ENCODE measurements around the gene HAPLN1. TPM values are rescaled to one million over a fixed set of nuclear protein-coding genes. Genes with fewer than 3 reads are reported as not detected.

The HAPLN1 gene
- total RNA-seq, 1 donor from 2014 or later = not detected

DNA sequence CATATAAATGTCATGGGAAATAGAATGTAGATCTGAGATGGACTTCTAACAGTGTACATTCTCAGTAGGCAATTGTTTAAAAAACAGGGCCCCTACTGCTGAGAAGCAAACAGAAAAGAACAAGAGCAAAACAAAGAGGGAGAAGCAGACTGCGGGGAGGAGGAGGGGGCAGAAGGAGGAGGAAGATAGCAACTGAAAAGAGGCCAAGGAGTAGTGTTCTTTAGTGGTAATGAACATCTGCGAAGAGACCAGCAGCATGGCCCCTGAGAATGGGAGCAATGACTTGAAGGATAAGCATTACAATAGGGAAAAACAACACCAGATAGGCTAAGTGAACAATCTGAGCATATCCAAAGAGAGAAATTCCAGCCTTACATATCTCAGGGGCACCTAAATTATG is 36.8 kb downstream of the HAPLN1 start:
- Histone ChIP-seq H3K36me3 (ENCODE audit: control insufficient read depth, insufficient read depth, low read length) (no peaks in the 10 kb centered on the region), H3K27me3 (ENCODE audit: control insufficient read depth, insufficient read depth, low read length) (no peaks in the 10 kb centered on the region), H3K4me3 (ENCODE audit: low read depth, low read length) (no peak overlapping the region)
- TF ChIP-seq, protein P1, sequence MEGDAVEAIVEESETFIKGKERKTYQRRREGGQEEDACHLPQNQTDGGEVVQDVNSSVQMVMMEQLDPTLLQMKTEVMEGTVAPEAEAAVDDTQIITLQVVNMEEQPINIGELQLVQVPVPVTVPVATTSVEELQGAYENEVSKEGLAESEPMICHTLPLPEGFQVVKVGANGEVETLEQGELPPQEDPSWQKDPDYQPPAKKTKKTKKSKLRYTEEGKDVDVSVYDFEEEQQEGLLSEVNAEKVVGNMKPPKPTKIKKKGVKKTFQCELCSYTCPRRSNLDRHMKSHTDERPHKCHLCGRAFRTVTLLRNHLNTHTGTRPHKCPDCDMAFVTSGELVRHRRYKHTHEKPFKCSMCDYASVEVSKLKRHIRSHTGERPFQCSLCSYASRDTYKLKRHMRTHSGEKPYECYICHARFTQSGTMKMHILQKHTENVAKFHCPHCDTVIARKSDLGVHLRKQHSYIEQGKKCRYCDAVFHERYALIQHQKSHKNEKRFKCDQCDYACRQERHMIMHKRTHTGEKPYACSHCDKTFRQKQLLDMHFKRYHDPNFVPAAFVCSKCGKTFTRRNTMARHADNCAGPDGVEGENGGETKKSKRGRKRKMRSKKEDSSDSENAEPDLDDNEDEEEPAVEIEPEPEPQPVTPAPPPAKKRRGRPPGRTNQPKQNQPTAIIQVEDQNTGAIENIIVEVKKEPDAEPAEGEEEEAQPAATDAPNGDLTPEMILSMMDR (IDR thresholded peaks at IDR 0.05; ENCODE audit: insufficient read depth, low read length, poor library complexity, severe bottlenecking) = no peak
- DNase-seq (ENCODE audit: low read depth) = no peak

DNA sequence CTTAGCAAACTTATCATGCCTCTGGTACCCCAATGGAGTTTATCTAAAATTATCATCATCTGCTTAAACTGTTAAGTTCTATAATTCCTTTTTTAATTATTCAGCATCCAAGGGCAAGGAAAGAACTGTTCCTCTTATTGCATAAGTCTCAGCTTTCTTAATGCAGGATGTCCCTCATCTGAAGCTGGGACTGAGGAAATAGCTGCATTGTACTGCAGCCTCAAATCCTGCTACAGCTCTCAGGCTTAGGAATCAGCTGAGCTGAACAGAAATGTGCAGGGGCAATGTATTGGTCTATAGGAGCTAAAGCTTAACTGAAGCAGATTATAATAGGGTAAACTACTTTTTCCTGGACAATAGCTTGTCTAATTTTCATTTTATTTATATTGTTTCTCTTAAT is 48.0 kb downstream of the HAPLN1 start:
- no peaks in the 10 kb centered on the region for H3K36me3 ChIP-seq (ENCODE audit: control insufficient read depth, insufficient read depth, low read length)
- no peak for DNase-seq (ENCODE audit: low read depth)
- TF ChIP-seq, protein P1 (IDR thresholded peaks at IDR 0.05; ENCODE audit: insufficient read depth, low read length, poor library complexity, severe bottlenecking) = no peak
- H3K27me3 ChIP-seq (ENCODE audit: control insufficient read depth, insufficient read depth, low read length) = no peaks in the 10 kb centered on the region
- H3K4me3 ChIP-seq (ENCODE audit: low read depth, low read length) = no peak overlapping the region

DNA sequence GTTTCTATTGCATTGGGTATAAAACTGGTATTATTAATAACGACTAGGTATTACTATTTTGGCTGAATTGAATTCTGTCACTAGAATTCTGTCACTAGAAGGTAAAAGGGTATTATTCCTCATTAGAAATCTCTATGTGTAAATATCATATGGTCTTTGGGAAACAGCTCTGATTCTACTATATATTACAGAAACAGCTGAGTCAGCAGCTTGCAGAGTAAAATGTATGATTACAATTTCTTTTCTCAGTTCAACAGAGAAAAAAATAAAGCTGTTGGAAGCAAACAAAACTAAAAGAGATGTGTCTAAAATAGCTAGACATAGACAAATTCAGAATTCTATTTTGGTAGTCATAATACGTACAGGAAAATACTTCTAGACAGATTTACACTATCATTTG is 48.5 kb downstream of the HAPLN1 start:
- H3K4me3 ChIP-seq (ENCODE audit: low read depth, low read length) = no peak overlapping the region

DNA sequence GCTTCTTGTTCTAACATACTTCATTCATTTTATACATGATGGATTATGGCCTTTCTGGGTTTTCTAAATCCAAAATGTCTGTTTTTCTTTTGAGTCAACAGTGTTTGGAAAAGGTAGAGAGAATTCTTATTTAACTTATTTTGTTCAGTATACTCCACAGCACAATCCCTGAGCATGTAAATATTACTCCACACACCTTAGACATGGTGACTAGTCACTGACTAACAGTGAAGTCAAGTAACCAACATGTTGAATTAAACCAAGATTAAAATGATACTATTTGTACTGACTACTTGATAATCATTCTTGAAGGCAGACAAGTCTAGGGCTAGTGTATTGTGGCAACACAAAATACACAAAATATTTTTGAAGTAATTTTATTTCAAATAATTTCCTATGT is 55.0 kb downstream of the HAPLN1 start:
- H3K4me3 ChIP-seq (ENCODE audit: low read depth, low read length) = no peak overlapping the region
- no peak for DNase-seq (ENCODE audit: low read depth)
- no peaks in the 10 kb centered on the region for H3K27me3 ChIP-seq (ENCODE audit: control insufficient read depth, insufficient read depth, low read length)
- no peaks in the 10 kb centered on the region for H3K36me3 ChIP-seq (ENCODE audit: control insufficient read depth, insufficient read depth, low read length)
- TF ChIP-seq, protein P1 (IDR thresholded peaks at IDR 0.05; ENCODE audit: insufficient read depth, low read length, poor library complexity, severe bottlenecking) = no peak

More for the DNA sequence above, 48.5 kb downstream of the HAPLN1 start:
- Histone ChIP-seq H3K36me3 (ENCODE audit: control insufficient read depth, insufficient read depth, low read length) (no peaks in the 10 kb centered on the region), H3K27me3 (ENCODE audit: control insufficient read depth, insufficient read depth, low read length) (no peaks in the 10 kb centered on the region)
- TF ChIP-seq, protein P1 (IDR thresholded peaks at IDR 0.05; ENCODE audit: insufficient read depth, low read length, poor library complexity, severe bottlenecking) = no peak
- DNase-seq (ENCODE audit: low read depth) = no peak

DNA sequence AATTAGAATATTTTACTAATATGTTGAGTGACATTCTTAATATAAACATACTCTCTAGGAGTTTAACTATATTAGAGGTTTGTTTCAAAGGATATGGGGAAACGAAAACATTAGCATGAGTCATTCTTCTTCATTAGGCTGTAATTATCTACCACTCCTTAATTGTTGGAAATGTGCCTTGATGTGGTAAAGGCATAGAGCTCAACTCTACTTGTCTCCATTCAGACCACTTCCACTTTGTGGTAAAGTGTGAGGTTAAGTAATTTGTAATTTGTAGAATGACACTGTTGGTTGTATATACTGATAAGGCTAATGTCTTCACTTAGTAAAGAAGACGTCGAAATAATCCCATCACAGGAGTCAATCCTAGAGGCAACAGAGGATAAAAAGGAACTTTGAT is 58.1 kb downstream of the HAPLN1 start:
- Histone ChIP-seq H3K36me3 (ENCODE audit: control insufficient read depth, insufficient read depth, low read length) (no peaks in the 10 kb centered on the region), H3K4me3 (ENCODE audit: low read depth, low read length) (no peak overlapping the region), H3K27me3 (ENCODE audit: control insufficient read depth, insufficient read depth, low read length) (no peaks in the 10 kb centered on the region)
- no peak for DNase-seq (ENCODE audit: low read depth)
- TF ChIP-seq, protein P1 (IDR thresholded peaks at IDR 0.05; ENCODE audit: insufficient read depth, low read length, poor library complexity, severe bottlenecking) = no peak

DNA sequence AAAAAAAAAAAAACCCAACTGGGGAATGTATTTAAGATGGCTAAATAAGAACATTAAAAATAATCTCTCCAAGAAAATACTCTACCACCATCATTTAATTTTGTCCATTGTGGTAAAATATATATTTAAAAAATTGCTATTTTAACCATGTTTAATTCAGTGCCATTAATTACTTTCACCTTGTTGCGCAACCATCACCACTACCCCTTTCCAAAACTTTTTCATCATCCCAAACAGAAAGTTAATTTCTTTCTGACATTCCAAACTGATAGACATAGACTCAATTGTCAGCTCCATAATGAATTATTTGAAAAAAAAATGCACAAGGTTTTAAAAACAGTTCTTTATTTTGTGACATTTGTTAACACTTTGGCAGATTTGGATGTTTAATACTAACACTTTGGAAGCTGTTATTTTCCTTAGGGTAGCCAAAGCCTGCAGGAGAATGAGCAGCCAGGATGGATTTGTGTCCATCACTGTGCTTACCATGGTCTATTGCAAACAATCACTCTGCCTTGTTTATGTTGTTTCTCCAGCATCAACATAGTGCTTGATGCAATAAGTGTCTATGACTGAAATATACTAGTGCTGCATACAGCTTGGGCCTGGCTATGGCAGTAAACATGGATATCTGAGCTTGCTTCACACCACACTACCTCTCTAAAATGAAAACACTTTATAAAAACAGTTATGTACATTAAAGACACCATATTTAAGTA is 62.7 kb downstream of the HAPLN1 start:
- Histone ChIP-seq H3K4me3 (ENCODE audit: low read depth, low read length) (no peak overlapping the region), H3K27me3 (ENCODE audit: control insufficient read depth, insufficient read depth, low read length) (no peaks in the 10 kb centered on the region), H3K36me3 (ENCODE audit: control insufficient read depth, insufficient read depth, low read length) (no peaks in the 10 kb centered on the region)
- TF ChIP-seq, protein P1 (IDR thresholded peaks at IDR 0.05; ENCODE audit: insufficient read depth, low read length, poor library complexity, severe bottlenecking) = no peak
- DNase-seq (ENCODE audit: low read depth) = no peak
